Suppressor macrophage treated with lipopolysaccharide for 1 hour (primary cell): ENCODE data around the gene GCNT3.
"Not testable (repeated sequence)": the region's sequence is repeated elsewhere in the genome, so short reads cannot be mapped to it uniquely, and the experiment has no call there.

ENCODE experiments used
- DNase-seq, 3 donors: peaks; one replicate each; pipeline ENCODE4 v3.0.0-alpha.2; 2020 to 2022

Gene GCNT3

DNA sequence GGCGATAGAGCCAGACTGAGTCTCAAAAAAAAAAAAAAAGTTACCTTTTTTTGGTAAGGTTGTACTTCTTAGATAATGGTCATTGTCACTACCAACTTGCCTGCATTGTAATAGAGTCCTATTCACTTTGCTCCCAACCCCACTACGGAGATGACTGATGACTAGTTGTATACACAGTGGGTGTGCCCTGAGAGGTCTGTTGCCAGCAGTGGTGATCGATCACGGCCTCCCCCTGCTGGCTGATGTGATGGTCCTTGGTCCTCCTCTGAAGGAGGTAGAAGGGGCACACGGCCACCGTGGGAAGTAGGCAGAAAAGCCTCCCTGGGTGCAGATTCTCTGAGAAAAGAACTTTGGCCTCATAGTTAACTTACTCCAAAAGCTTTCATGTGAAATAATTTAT is 10.7 kb downstream of the GCNT3 start:
- DNase-seq, result peak; percentile 63 to 76 (median 68)

DNA sequence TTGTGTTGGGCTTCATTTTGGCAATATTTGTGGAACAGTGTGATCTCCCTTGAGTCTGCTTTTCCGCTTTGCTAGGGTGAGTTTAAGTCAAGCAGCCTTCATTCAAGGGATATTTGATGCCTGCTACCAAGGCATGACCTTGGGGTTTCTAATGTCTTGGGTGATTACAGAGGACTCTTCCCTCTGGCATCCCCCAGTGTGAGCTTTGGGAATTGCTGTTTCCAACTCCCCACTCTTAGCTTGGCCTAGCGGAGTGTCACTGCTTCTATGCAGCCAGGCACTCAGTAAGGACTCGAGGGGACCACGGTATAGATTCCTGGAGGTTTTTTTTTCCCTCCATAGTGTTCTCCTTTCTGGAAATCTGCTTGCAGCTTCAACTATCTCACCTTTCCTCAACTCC is 21.1 kb downstream of the GCNT3 start:
- DNase-seq, result no peak

DNA sequence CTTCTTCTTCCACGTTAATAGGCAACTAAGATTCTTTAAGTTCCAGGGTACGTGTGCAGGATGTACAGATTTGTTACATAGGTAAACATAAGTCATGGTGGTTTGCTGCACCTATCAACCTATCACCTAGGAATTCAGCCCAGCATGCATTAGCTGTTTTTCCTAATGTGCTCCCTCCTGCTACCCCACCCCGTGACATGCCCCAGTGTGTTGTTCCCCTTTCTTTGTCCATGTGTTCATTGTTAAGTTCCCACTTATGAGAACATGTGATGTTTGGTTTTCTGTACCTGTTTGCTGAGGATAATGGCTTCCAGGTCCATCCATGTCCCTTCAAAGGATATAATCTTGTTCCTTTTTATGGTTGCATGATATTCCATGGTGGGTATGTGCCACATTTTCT is 24.6 kb downstream of the GCNT3 start:
- DNase-seq, result no peak

DNA sequence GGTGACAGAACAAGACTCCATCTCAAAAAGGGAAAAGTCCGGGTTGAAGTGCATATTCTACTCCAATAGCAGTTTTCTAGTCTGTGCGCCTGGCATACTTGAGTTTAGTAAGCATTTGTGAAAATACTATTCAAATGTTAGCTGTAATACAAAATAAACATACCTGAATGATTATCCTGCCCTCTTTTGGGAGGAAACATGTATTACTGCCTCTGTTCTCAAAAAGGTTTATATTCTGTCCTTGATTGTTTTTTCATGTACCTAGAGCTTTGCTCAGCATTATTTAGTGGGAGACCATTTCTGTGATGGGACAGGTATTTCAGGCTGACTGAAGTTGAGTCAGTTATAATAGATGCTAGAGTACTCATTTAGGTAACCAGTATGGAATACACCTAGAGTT is 25.9 kb downstream of the GCNT3 start:
- not testable (repeated sequence) for DNase-seq

DNA sequence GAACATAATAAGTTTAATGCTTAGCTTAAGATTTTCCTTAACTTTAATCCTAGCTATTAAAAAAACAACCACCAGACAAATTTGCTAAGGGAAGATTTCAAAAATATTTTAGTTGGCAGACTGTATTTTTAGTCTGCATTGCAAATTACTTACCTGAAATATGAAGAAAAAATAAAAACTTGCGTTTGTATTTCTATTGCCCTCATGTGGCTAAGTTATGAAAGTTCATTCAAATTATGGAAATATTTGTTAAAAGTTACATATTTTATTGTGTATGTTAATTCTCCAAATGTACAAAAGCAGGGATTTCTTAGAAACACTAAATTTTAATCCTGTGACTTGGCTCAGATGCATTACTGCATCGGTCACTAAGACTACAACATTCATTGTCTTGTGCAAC is 30.8 kb downstream of the GCNT3 start:
- no peak for DNase-seq

DNA sequence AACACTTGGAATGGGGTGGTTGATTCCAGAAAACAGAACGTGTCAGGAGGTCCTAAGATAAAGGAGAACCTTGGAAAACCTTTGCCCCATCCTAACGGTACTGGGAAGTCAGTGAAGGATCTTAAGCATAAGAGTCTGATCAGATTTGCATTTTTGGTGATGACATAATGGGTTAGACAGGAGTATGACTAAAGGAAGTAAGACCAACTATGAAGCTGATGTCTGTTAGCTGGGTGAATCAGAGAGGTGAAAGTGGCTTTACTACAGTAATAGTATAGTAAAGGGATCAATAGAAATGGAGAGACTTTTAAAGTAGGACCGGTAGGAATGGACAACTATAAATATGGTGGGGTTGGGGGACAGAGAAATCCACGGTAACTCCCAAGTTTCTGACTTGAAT is 33.2 kb downstream of the GCNT3 start:
- DNase-seq, result peak in 1 of 3 donors; percentile 10

DNA sequence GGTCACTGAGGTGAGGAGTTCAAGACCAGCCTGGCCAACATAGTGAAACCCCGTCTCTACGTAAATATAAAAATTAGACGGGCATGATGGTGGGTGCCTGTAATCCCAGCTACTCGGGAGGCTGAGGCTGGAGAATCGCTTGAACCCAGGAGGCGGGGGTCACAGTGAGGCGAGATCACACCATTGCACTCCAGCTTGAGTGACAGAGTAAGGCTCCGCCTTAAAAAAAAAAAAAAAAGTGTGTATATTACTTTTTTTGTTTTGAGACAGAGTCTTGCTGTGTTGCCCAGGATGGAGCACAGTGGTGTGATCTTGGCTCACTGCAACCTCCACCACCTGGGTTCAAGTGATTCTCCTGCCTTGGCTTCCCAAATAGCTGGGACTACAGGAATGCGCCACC is 34.2 kb downstream of the GCNT3 start:
- DNase-seq, result not testable (repeated sequence)

DNA sequence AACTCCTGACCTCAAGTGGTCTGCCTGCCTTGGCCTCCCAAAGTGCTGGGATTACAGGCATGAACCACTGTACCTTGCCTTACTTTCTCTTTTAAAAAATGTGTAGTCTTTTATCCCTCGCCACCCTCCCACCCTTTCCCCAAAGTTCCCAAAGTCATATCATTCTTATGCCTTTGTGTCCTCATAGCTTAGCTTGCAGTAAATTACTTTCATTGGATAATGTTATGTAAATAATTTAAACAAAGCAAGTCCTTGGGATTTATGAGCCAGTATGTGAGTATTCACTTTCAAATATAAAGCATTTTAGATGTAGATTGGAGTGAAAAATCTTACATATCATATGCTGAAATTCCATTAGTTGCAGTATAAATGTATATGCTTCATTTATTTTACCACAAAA is 34.7 kb downstream of the GCNT3 start:
- DNase-seq, result no peak

DNA sequence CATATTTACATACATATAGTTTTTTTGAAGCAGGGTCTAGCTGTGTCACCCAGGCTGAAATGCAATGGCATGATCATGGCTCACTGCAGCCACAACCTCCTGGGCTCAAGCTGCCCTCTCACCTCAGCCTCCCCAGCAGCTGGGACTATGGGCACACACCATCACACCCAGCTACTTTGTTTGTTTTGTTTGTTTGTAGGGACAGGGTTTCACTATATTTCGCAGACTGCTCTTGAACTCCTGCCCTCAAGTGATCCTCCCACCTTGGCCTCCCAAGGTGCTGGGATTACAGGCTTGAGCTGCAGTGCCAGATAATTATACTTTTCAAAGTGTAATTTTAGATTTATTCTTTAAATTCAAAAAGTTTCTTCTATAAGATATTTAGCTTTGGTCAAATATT is 35.5 kb downstream of the GCNT3 start:
- DNase-seq, result no peak

DNA sequence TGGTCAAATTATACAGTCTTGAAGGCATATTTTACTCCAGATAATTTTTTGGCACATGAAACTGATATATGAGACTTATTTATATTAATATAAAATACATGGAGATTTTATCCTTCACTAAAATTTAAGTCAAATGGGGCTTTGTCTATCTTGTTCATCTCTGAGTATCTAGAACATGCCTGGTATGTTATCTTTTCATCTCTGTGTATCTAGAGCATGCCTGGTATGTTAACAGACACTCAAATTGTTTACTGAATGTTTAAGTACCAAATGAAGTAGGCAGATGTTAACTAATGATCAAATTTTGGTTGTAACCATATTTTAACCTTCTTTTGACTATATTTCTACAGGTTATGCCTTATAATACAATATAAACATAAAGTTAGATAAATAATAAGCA is 38.0 kb downstream of the GCNT3 start:
- DNase-seq, result no peak

DNA sequence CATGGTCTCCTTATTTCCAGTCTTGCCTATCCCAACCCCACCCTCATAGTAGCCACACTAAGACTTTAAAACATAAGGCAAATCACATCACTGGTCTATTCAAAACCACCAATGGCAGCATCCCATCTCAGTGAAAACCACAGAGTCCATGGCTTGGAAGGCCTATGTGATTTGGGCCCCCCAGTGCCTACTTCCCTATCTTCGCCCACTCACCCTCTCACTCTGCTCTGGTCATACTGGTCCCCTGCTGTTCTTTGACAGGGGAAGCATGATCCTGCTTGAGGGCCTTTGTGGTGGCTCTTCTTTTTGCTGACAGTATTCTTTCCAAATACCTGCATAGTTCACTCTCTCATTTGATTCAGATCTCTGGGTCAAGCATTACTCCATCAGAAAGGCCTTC is 42.5 kb downstream of the GCNT3 start:
- peak; percentile 51 to 77 (median 67) for DNase-seq

DNA sequence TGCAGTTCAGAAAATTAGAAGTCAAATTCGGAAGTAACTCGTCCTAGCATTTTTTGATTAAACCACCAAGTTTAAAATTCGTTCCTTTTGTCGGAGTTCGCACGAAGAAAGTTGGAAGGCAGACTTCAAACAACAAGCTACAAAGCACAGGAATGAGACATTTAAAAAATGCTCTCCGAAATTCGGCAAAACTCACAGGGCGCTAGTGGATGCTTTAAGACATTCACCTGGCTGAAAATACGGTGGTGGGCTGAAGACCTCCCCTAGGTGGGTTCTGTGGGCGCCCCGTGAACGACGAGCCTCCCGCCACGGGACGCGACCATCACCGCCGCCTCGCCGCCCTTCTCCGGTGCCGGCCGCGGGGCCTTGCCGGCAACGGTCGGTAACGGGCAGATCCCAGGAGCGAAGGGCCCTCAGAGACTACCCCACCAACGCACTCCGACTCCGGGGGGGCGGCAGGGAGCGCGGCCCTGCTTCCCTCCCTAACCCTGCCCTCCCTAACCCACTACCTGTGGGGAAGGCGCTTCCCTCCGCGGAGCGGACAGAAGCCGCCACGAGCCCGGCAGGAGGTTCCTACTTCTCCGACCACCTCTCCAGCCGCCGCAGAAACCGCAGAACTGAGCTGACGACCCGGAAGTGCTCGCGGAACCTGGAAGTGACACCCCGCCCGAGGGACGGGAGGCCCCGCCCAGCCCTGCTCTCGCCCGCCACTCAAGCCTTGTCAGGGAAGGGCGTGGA is 45.5 kb downstream of the GCNT3 start, which contains the start of gene GTF2A2:
Gene GTF2A2, minus strand, starts transcription at position 619 of the 738 bp plus-strand sequence. CDS start 5,238 bp downstream, outside the sequence.
- peak; percentile 95 to 97 (median 96) for DNase-seq

DNA sequence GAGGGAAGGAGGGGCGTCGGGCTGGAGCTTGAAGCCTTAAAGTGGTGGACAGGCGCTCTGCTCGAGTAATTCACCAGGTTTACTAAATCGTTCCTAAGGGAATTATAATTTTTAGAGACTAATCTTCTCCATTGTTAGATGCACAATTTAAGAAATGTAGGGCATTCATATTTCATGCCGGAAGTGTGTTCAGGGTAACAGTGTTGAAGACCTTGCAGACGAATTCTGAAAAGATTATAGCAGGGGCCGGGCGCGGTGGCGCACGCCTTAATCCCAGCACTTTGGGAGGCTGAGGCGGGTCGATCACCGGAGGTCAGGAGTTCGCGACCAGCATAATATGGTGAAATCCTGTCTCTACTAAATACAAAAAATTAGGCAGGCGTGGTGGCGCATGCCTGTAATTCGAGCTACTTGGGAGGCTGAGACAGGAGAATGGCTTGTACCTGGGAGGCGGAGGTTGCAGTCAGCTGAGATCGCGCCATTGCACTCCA is 46.1 kb downstream of the GCNT3 start:
- DNase-seq, result no peak

DNA sequence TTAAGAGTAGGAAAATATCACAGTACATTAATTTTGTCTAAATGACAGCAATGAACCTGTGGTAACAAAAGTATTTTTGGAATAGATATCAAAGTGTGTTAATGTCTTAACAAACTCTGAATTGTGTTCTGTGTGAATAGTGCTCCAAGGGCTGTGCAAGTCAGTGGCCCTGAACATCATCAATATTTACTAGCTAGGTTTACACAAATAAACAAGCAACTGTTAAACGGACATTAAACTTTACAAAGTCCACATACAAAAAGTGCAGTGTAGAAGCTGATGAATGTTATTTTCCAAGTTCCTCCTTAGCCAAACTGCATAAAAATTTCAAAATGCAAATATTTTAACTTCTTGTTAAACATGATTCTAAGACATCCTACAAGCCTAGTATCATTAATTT is 47.8 kb downstream of the GCNT3 start:
- no peak for DNase-seq

DNA sequence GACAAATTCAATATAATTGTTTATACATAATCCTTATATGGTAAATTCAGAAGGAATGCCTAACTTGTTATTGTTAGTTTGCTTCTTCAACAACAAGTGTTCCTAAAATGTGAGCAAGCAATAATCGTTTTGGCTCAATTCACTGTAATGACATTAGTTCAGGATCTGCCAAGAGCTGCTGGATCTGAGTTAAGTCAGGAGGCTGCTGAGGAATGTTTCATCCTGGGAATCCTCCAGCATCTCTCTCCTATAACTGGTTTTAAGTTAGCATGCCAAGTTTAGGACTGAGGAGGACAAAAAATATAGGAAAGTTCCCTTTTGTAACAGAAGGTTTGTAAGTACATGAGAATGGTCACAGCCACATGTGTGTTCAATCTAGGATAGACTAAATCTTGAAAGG is 50.7 kb downstream of the GCNT3 start:
- DNase-seq, result no peak

DNA sequence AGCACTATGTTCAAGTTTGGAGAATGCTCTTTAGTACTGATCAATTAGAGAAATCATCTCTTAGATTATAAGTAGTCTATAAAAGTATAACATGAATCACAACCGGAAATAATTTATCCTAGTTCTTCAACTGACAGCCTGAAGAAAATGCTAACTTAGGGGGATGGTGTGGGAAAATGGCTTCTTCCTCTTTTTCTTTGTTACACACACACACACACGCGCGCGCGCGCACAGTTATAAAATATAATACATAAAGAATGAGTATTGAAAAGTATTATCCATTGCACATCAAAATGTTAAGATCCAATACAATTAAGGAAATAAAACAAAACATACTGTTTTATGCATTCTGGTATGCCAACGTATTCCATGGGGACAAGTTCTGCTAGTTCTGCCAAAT is 57.0 kb downstream of the GCNT3 start:
- DNase-seq, result peak in 1 of 3 donors; percentile 29
